Measurements from ENCODE around the gene TLK1. TPM values are rescaled to one million over a fixed set of nuclear protein-coding genes. Genes with fewer than 3 reads are reported as not detected.

Gene TLK1
- total and polyA plus RNA-seq, 8 donors, result 9.7 to 43.4 (median 32.6) TPM

DNA sequence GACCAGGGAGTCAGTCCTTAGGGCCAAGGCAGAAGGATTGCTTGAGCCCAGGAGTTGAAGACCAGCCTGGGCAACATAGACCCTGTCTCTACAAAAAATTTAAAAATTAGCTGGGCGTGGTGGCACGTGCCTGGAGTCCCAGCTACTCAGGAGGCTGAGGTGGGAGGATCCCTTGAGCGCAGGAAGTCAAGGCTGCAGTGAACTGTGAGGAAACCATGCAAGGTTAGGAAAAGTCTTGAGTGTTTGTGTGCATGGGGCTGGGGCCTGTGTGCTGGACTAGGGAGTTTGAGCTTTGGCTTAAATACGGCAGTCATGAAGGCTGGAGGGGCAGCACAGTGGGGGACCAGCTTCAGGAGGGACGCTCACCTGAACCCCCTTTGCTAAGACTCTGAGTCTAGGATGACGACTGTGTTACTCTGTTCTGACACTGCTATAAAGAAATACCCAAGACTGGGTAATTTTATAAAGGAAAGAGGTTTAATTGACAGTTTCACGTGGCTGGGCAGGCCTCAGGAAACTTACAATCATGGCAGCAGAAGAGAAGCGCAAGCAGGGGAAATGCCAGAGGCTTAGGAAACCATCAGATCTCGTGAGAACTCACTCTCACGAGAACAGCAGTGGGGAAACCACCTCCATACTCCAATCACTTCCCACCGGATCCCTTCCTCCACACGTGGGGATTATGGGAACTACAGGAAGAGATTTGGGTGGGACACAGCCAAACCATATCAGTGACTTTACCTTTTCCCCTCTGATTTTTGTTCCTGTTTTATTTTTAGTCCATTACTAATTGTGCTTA is 192.3 kb downstream of the TLK1 start:
- Histone ChIP-seq H3K36me3 (peaks cover 6 to 30% (median 30%) of the 10 kb centered on the region in 3 donors), H3K27me3 (no peaks in the 10 kb centered on the region), H3K9me3 (no peaks in the 10 kb centered on the region), H3K27ac (no peak overlapping the region), H3K4me1 (peaks cover 0 to 4% (median 0%) of the 10 kb centered on the region in 3 donors), H3K4me3 (no peak overlapping the region)
- FAIRE-seq (no peak), DNase-seq (no peak), ATAC-seq (no peak)
- 81 to 86% methylated on average over 12 of the region's 12 CpGs for WGBS, 2 donors
- TF ChIP-seq CTCF (IDR thresholded peaks at IDR 0.05), result no peak
- intact Hi-C loops (cut with DNase I), result loop anchor here in 1 of 3 donors (5.0 kb wide), 1 partner anchor 449 kb away; no protein-coding TSS in a partner anchor

GRCh38 chr2:170967553-170967952 is 193.1 kb downstream of the TLK1 start:
- H3K27ac ChIP-seq, result no peak overlapping the region
- DNase-seq (no peak), ATAC-seq (no peak), FAIRE-seq (no peak)
- H3K27me3 ChIP-seq, result no peaks in the 10 kb centered on the region
- TF ChIP-seq CTCF (IDR thresholded peaks at IDR 0.05), result no peak
- intact Hi-C loops (cut with DNase I), result loop anchor here in 1 of 3 donors (5.0 kb wide), 1 partner anchor 450 kb away; no protein-coding TSS in a partner anchor
- WGBS, 2 donors, result 78 to 87% methylated on average over 5 of the region's 5 CpGs
- H3K36me3 ChIP-seq, result peaks cover 6 to 37% (median 36%) of the 10 kb centered on the region in 3 donors
- no peak overlapping the region for H3K4me3 ChIP-seq
- H3K9me3 ChIP-seq, result no peaks in the 10 kb centered on the region
- H3K4me1 ChIP-seq, result no peaks in the 10 kb centered on the region

- ATAC-seq, result peak in 1 of 4 donors; percentile 26
- no peak overlapping the region for H3K27ac ChIP-seq
- no peak for DNase-seq
- 74 to 78% methylated on average over 13 of the region's 13 CpGs for WGBS, 2 donors
- H3K4me1 ChIP-seq, result no peaks in the 10 kb centered on the region
- no peak for FAIRE-seq
- intact Hi-C loops (cut with DNase I), result loop anchor here in 1 of 3 donors (5.0 kb wide), 1 partner anchor 450 kb away; no protein-coding TSS in a partner anchor
- H3K36me3 ChIP-seq, result peaks cover 6 to 44% (median 38%) of the 10 kb centered on the region in 3 donors
- H3K27me3 ChIP-seq, result no peaks in the 10 kb centered on the region
- H3K4me3 ChIP-seq, result no peak overlapping the region
- no peak for TF ChIP-seq CTCF (IDR thresholded peaks at IDR 0.05)
- H3K9me3 ChIP-seq, result no peaks in the 10 kb centered on the region
Measured at GRCh38 chr2:170966648-170967396, 193.9 kb downstream of the TLK1 start.

GRCh38 chr2:170965446-170966225 is 195.1 kb downstream of the TLK1 start:
- no peak for FAIRE-seq

More at GRCh38 chr2:170965446-170966225, 195.1 kb downstream of the TLK1 start:
- ATAC-seq (no peak), DNase-seq (no peak)
- intact Hi-C loops (cut with DNase I), result loop anchor here in 1 of 3 donors (5.0 kb wide), 1 partner anchor 452 kb away; no protein-coding TSS in a partner anchor
- H3K4me3 ChIP-seq, result no peak overlapping the region
- H3K27ac ChIP-seq, result no peak overlapping the region
- no peaks in the 10 kb centered on the region for H3K27me3 ChIP-seq
- H3K9me3 ChIP-seq, result no peaks in the 10 kb centered on the region
- no peak for TF ChIP-seq CTCF (IDR thresholded peaks at IDR 0.05)
- no peaks in the 10 kb centered on the region for H3K4me1 ChIP-seq
- peaks cover 6 to 55% (median 48%) of the 10 kb centered on the region in 3 donors for H3K36me3 ChIP-seq
- 78 to 81% methylated on average over 20 of the region's 20 CpGs for WGBS, 2 donors
